ENCODE data around the gene OR3A1. TPM values are rescaled to one million over a fixed set of nuclear protein-coding genes. Genes with fewer than 3 reads are reported as not detected.

The OR3A1 gene
- total and polyA plus RNA-seq, 4 donors: not detected

Other genes with a start within 250 kb of the OR3A1 start
- gene OR1D5, start 234.8 kb downstream of the OR3A1 start, total RNA-seq: not detected
- not detected for gene OR1D5, start 234.8 kb downstream of the OR3A1 start, polyA plus RNA-seq
- gene OR1D2, start 193.9 kb downstream of the OR3A1 start, total RNA-seq: not detected
- gene OR1D2, start 193.9 kb downstream of the OR3A1 start, polyA plus RNA-seq: not detected
- gene OR1G1, start 170.8 kb downstream of the OR3A1 start, total RNA-seq: not detected
- gene OR1G1, start 170.8 kb downstream of the OR3A1 start, polyA plus RNA-seq: not detected
- not detected for gene OR1A2, start 100.8 kb downstream of the OR3A1 start, total RNA-seq
- not detected for gene OR1A2, start 100.8 kb downstream of the OR3A1 start, polyA plus RNA-seq
- not detected for gene OR1A1, start 90.7 kb downstream of the OR3A1 start, total RNA-seq
- not detected for gene OR1A1, start 90.7 kb downstream of the OR3A1 start, polyA plus RNA-seq
- gene OR3A2, start 87.9 kb upstream of the OR3A1 start, total RNA-seq: under 1 TPM in 1 of 2 donors, not detected in 1; 0.37 TPM
- under 1 TPM in 1 of 2 donors, not detected in 1; 0.10 TPM for gene OR3A2, start 87.9 kb upstream of the OR3A1 start, polyA plus RNA-seq
- not detected for gene OR1E1, start 100.0 kb upstream of the OR3A1 start, total RNA-seq
- gene OR1E1, start 100.0 kb upstream of the OR3A1 start, polyA plus RNA-seq: not detected
- gene OR3A3, start 113.0 kb upstream of the OR3A1 start, total RNA-seq: under 1 TPM in 1 of 2 donors, not detected in 1; 0.63 TPM
- not detected for gene OR3A3, start 113.0 kb upstream of the OR3A1 start, polyA plus RNA-seq
- gene OR1E2, start 135.5 kb upstream of the OR3A1 start, total RNA-seq: not detected
- not detected for gene OR1E2, start 135.5 kb upstream of the OR3A1 start, polyA plus RNA-seq
- not detected for gene SPATA22, start 173.5 kb upstream of the OR3A1 start, total RNA-seq
- gene SPATA22, start 173.5 kb upstream of the OR3A1 start, polyA plus RNA-seq: under 1 TPM; 0.06 to 0.12 TPM
- 10 to 100 TPM in 1 of 2 donors, 1 to 10 TPM in 1; 2.5 to 17.5 TPM for gene ASPA, start 177.6 kb upstream of the OR3A1 start, total RNA-seq
- under 1 TPM; 0.31 to 0.96 TPM for gene ASPA, start 177.6 kb upstream of the OR3A1 start, polyA plus RNA-seq

Data from lung (tissue), 4 donors.